GM18526 (cell line): ENCODE data around the gene ZNF780B.

Experiments
- POLR2A ChIP-seq: IDR thresholded peaks from 3 replicates; pipeline ENCODE4 v1.6.1; 2011; ENCODE audit not compliant: insufficient read length; ENCODE audit errors: extremely low read depth

Gene ZNF780B

DNA sequence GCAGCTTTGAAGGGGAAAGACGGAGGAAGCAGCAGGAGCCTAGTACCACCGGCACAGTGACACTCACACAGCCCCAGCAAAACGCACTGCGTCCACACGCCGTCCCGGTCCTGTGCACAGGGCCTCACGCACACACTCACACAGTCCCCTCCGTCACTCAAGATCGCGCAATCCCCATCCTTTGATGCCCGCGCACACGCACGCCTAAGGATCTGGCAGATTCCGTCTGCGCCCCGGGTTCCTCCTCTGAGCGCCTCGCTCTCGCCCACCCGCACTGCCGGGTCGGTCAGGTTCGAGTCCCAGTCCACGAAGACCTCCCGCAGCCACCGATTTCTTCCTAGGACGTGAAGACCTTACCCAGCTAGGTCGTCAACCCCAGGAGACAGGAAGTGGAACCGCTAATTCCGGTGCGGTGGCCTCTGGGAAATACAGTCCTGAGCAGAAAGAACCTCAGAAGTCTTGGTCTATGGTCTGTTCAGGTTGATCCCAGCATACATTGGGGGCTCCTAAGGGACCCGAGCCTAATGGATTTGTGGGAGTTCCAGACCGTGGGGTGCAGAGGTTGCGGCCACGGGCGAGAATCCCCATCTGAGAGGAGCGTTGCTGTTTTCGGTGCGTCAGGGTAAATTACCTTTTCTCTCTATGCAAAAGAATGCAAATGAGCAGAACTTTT lies at the start of gene ZNF780B:
ZNF780B (minus strand) TSS at position 400 of the 673 bp plus-strand sequence. CDS start 5,899 bp downstream, outside the sequence.
- TF ChIP-seq POLR2A: peak; percentile 63

DNA sequence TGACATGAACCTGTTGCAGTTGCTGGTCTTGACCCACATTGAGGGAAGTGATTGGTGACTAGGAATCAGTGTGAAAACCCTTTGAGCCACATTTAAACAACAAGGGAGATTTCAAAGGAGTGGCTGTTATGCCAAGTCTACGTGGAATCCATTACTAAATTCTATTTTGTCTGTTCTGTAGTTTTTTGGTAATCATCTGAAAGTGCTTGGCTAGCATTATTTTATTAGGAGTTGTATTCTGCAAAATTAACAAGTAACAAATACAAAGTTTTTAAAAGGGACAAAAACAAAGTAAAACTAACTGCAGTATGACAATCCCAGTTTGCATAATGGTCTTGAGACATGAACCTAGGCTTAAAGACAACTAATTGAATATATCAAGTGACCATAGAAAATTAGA lies 48.7 kb upstream of the ZNF780B start:
- TF ChIP-seq POLR2A: no peak

DNA sequence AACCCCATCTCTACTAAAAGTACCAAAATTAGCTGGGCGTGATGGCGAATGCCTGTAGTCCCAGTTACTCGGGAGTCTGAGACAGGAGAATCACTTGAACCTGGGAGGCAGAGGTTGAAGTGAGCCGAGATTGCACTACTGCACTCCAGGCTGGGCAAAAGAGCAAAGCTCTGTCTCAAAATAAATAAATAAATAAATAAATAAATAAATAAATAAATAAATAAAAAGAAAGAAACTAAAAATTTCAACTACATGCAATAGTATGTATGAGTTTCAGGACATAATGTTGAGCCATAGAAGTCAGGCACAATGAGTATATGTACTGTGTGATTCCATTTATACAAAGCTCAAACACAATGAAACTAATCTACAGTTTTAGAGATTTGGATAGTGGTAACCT lies 47.6 kb upstream of the ZNF780B start:
- TF ChIP-seq POLR2A: no peak

DNA sequence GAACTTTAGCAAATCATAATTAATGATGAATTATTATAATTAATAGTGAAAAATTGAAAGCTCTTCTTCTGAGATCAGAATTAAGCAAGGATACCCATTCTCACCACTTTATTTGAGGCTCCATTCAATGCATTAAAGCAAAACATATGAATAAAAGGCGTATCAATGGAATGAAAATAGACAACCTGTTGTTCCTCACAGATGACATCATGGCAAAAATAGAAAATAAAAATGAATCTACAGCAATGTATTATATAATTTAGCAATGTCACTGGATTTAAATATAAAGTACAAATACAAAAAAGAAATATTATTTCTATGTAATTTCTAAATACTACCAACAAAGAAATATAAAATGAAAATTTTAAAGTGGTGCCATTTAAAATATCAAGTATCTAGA lies 45.8 kb upstream of the ZNF780B start:
- TF ChIP-seq POLR2A: no peak

DNA sequence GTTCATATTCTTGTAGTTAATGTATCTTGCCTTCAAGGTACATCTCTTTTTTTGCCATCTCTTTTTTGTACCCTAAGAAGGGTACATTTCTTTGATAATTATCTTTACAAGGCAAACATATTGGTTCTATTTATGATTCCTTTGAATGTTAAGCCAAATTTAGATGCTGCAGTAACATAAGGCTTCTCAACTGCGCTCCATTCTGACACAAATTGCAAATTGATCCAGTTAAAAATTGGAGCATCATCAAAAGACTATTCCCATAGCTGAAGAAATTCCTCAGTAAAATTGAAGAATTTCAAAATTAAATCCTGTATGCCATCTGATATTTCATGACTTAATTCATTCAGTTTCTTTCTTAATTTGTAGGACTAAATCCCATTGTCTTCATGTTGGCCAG lies 37.4 kb upstream of the ZNF780B start:
- no peak for TF ChIP-seq POLR2A

DNA sequence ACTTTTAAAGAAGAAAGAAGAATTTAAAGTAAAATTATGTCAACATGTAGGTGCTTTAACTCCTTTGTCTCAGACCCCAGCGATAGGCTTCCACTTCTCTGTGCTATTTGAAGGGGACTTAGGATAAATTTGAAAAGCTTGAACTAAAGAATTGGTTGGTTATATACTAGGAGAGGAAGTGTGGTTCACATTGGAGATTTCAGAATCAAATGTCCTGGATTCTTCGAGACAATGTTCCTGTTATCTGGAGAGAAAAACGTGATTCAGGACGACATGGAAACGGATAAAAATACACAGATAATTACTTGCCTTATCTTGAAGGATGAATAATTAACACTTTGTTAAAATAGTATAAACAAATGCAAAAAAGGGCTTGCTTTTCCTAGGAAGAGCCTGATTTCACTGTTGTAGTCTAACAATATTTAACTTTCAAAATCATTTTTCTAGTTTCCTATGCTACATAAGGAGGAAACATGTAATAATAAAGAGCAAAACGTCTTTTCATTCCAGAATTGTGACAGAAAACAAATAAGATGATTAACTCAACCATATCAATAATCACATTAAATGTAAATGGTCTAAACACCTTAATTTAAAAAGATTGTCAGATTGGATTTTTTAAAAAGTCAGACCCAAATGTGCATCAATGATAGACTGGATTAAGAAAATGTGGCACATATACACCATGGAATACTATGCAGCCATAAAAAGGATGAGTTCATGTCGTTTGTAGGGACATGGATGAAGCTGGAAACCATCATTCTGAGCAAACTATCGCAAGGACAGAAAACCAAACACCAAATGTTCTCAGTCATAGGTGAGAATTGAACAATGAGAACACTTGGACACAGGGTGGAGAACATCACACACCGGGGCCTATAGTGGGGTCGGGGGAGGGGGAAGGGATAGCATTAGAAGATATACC lies 35.4 kb upstream of the ZNF780B start:
- no peak for TF ChIP-seq POLR2A

DNA sequence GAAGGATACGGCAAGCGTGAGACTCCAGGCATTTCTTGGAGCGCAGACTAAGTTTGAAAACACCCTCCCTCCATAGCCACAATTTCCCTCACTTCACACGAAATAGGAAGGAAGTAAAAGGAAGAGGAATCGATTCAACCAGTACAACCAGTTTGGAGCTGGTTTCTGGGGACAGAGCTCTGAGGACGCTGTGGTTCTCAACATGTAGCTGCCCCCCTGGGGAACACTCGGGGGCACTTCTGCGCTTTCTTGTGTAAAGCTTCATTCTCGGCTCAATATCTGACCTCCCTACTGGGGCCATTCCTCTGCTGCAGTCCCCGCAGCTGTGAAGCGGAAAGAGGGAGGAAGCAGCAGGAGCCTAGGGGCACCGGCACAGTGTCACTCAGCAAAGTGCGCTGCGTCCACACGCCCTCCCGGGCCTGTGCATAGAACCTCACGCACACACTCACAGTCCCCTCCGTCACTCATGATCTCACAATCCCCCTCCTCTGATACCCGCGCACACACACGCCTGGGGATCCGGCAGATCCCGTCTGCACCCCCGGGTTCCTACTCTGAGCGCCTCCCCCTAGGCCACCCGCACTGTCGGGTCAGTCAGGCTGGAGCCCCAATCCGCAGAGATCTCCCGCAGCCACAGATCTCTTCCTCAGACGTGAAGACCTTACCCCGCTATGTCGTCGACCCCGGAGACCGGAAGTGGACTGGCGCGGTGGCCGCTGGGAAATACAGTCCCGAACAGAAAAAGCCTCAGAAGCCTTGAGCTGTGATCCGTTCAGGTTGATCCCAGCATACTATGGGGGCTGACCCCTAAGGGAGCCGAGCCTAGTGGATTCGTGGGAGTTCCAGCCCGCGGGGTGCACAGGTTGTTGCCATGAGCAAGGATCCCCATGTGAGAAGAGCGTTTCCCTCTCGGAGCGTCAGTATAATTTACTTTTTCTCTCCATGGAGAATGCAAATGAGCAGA lies 34.5 kb upstream of the ZNF780B start, which contains the start of gene ZNF780A:
ZNF780A (minus strand) TSS at position 703 of the 964 bp plus-strand sequence. CDS start 6,190 bp downstream, outside the sequence.
- peak; percentile 57 for TF ChIP-seq POLR2A

DNA sequence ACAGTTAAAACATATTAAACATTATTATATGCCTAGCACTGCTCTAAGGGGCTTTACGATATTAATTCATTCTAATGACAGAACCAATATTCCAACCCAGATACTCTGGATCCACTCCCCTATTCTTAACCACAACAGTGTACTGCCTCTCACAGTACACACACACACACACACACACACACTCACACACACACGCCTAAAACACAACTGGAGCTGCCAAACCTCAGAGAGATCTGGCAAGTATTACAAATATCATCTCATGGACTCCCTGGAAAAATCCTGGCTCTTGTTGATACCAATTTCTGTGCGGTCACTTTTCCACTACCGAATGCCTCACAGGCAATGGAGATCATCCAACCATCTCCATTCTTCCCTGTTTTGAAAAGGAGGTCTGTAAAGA lies 33.4 kb upstream of the ZNF780B start:
- no peak for TF ChIP-seq POLR2A

DNA sequence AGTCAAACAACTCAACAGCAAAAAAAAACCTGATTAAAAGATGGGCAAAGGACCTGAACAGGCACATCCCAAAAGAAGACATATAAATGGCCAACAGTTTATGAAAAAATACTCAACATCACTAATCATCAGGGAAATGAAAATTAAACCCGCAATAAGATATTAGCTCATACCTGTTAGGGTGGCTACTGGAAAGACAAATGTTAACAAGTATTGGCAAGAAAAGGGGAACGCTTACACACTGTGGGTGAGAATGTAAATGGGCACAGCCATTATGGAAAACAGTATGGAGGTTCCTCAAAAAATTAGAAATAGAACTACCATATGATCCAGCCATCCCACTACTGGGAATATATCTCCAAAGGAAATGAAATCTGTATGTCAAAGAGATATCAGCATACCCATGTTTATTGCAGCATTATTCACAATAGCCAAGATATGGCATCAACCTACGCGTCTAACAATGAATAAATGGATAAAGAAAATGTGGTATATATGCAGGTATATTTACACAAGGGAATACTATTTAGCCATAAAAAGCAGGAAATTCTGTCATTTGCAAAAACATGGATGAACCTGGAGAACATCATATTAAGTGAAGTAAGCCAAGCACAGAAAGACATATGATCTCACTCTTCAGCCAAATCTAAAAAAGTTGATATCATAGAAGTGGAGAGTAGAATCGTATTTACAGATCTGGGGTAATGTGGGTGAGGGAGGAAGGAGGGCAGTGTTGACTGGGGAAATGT lies 32.4 kb upstream of the ZNF780B start:
- TF ChIP-seq POLR2A: no peak

DNA sequence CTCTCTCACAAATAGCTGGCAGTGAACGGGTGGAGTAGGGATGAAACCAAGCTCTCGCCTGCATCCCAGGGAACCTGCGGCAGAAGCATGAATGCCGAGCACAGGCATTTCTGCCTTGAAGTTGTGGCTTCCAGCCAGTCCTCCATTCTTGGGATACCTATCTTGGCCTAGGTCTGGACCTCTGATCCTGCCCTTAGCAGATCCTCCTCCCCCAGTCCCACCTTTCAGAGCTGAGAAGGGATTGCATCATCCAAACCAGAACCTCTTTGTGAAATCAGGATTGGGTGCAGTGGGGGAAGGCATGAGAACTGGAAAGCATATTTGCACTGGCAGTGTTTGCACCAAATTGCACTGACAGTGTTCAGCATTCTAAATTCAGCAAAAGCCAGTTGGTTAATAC lies 28.9 kb upstream of the ZNF780B start:
- TF ChIP-seq POLR2A: no peak

DNA sequence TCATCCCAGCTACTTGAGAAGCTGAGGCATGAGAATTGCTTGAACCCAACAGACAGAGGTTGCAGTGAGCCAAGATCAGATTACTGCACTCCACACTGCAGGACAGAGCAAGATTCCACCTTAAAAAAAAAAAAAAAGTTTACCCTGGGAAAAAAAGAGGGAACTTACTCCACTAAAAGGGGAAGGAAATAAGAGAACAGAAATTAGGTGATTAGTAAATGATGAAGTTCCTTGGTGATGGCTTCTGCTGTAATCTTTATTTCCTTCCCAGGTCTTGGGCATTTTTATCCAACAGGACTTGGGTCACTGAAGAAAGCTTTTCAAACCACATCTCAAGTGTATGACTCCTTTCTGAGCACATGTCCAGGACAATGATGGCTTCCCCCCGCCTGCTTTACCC lies 25.4 kb upstream of the ZNF780B start:
- TF ChIP-seq POLR2A: no peak

DNA sequence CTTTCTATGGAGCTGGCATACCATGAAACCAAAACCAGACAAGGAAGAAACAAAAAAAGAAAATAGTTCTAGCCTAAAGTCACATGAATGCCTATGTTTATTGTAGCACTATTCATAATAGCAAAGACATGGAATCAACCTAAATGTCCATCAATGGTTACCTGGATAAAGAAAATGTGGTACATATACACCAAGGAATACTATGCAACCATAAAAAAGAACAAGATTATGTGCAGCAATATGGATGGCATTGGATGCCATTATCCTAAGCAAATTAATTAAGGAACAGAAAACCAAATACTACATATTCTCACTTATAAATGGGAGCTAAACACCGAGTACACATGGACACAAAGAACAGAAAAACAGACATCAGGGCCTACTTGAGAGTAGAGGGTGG lies 24.3 kb upstream of the ZNF780B start:
- TF ChIP-seq POLR2A: no peak

DNA sequence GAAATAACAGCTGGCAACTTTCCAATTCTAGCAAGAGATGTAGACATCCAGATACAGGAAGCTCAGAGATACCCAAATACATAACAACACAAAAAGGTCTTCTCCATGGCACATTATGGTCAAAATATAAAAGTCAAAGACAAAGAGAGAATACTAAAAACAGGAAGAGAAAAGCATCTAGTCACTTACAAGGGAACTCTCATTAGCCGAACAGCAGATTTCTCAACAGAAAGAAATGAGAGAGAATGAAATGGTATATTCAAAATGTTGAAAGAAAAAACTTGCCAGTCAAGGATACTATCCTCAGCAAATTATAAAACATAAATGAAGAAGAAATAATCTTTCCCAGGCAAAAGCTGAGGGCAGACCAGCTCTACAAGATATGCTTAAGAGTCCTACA lies 22.3 kb upstream of the ZNF780B start:
- no peak for TF ChIP-seq POLR2A

DNA sequence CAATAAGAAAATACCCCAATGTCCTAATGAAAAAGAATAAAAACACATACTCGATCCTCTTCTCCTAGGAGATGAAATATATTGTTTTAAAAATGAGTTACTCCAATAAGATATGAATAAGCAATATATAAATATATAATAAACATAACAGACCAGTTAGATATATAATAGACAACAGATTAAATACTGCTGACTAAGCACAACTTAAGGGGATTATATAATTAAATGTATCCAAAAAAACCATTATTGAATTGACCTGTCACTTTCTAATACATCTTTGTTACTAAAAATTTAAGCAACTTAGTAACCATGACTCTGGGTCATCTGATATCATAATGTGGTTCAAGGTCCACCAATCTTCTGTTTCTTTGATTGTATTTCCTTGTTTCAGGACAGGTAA lies 14.0 kb upstream of the ZNF780B start:
- no peak for TF ChIP-seq POLR2A

DNA sequence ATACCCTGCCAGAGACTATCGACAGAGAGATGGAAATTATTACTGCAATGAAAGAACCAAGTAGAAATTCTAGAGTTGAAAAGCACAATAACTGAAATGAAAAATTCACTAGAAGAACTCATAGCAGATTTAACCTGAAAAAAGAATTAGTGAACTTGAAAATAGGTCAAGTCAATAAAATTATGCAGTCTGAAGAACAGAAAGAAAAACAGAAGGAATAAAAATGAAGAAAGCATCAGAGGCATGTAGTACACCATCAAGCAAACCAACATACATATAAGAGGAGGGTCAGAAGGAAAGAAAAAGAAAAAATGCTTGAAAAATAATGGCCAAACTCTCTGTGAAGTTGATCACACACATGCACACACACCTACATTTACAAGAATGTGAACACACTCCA lies 3.6 kb upstream of the ZNF780B start:
- TF ChIP-seq POLR2A: no peak

DNA sequence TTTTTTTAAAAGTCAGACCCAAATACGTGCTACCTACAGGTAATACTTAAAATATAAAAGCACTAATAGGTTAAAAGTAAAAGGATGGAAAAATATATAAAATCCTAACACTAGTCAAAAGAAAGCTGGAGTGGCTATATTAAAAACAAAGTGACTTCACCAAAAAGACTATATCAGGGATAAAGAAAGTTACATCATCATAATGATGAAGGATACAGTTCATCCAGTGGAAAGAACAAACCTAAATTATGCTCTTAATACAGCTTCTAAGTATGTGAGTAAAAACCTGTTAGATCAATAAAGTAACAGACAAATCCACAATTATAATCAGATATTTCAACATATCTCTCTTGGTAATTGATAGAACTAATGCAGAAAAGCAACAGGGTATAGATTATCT lies 1.1 kb upstream of the ZNF780B start:
- no peak for TF ChIP-seq POLR2A
